Frontal cortex (tissue), 4 donors: ENCODE results near the gene SLC22A8. TPM values are rescaled to one million over a fixed set of nuclear protein-coding genes. Genes with fewer than 3 reads are reported as not detected.

Experiments used
- DNase-seq, 2 donors: peaks; one replicate each; pipeline ENCODE4 v3.0.0; 2012; ENCODE audit warnings: low spot score in 2 of 2
- FAIRE-seq: peaks from 2 replicates; lab custom pipeline; 2012; peaks lifted over from hg19 to GRCh38; lab: Jason Lieb, UNC
- total RNA-seq: library from RNA; depleted of rRNA; stranded (reverse); fragments of >200 nt; gene quantifications from one replicate; pipeline ENCODE4 v1.2.3, GENCODE V29; 2014
- donor health status: control.
- donor health status: control.
- donor health status: control.

Gene SLC22A8
- total RNA-seq, 1 donor from 2014 or later: 1.2 TPM

- FAIRE-seq (no peak), DNase-seq (no peak)
Measured at GRCh38 chr11:62996271-62996670, 19.4 kb downstream of the SLC22A8 start.

GRCh38 chr11:62994775-62995174 is 20.9 kb downstream of the SLC22A8 start:
- no peak for FAIRE-seq

GRCh38 chr11:62988276-62988675 is 27.4 kb downstream of the SLC22A8 start:
- DNase-seq (no peak), FAIRE-seq (no peak)

More at GRCh38 chr11:62994775-62995174, 20.9 kb downstream of the SLC22A8 start:
- no peak for DNase-seq

- DNase-seq (no peak), FAIRE-seq (no peak)
Measured at GRCh38 chr11:62985041-62985750, 30.4 kb downstream of the SLC22A8 start.

GRCh38 chr11:62984451-62984991 is 31.1 kb downstream of the SLC22A8 start, which contains the start of gene SLC22A6:
Gene SLC22A6, minus strand, starts transcription at chr11:62984967. Its CDS starts 277 bp downstream, at chr11:62984690.
- FAIRE-seq (no peak), DNase-seq (no peak)

- FAIRE-seq (no peak), DNase-seq (no peak)
Measured at GRCh38 chr11:62983536-62984199, 32.0 kb downstream of the SLC22A8 start.

GRCh38 chr11:62981743-62982142 is 33.9 kb downstream of the SLC22A8 start:
- FAIRE-seq (no peak), DNase-seq (no peak)

GRCh38 chr11:62980133-62980760 is 35.4 kb downstream of the SLC22A8 start:
- FAIRE-seq (no peak), DNase-seq (no peak)

- FAIRE-seq: no peak
- no peak for DNase-seq
Measured at GRCh38 chr11:62976109-62976508, 39.5 kb downstream of the SLC22A8 start.

- FAIRE-seq (no peak), DNase-seq (no peak)
Measured at GRCh38 chr11:62974848-62975522, 40.7 kb downstream of the SLC22A8 start.

GRCh38 chr11:62965574-62965973 is 50.1 kb downstream of the SLC22A8 start:
- no peak for DNase-seq
- no peak for FAIRE-seq

GRCh38 chr11:62962391-62962790 is 53.2 kb downstream of the SLC22A8 start:
- FAIRE-seq (no peak), DNase-seq (no peak)

GRCh38 chr11:62961017-62961570 is 54.5 kb downstream of the SLC22A8 start:
- FAIRE-seq: no peak
- DNase-seq: no peak

- DNase-seq (no peak), FAIRE-seq (no peak)
Measured at GRCh38 chr11:62959422-62959980, 56.1 kb downstream of the SLC22A8 start.

- FAIRE-seq (no peak), DNase-seq (peak in 1 of 2 donors; percentile 40)
Measured at GRCh38 chr11:62958547-62959421, 56.9 kb downstream of the SLC22A8 start.

- FAIRE-seq (no peak), DNase-seq (no peak)
Measured at GRCh38 chr11:62957147-62957546, 58.5 kb downstream of the SLC22A8 start.

GRCh38 chr11:62954478-62954877 is 61.2 kb downstream of the SLC22A8 start:
- DNase-seq: no peak
- no peak for FAIRE-seq

GRCh38 chr11:62953811-62954210 is 61.8 kb downstream of the SLC22A8 start:
- no peak for DNase-seq
- no peak for FAIRE-seq
